OCI-LY3 (cell line): ENCODE measurements around the gene DYRK1B.

Experiments
- H2AFZ ChIP-seq: fragments of 200-600, 300-600 bp; shearing (Covaris generic); 2 replicates; pipeline ENCODE4 v1.6.0; 2014; ENCODE audit warnings: antibody characterized with exemption, low read depth, low read length
- H3K27ac ChIP-seq: fragments of 200-600, 300-600 bp; sonication (generic); 2 replicates; pipeline ENCODE4 v1.5.1; 2014; ENCODE audit warnings: mild to moderate bottlenecking, low read length, moderate library complexity, mixed read lengths
- H3K27me3 ChIP-seq: fragments of 200-600, 300-600 bp; sonication (generic); 2 replicates; pipeline ENCODE4 v1.6.1; 2014; ENCODE audit warnings: low read depth, low read length, mixed read lengths
- H3K36me3 ChIP-seq: fragments of 200-600, 300-600 bp; sonication (generic); replicated peaks from 2 replicates; pipeline ENCODE3; 2014; ENCODE audit warnings: low read depth, low read length, mixed read lengths
- H3K4me1 ChIP-seq: fragments of 300-600, 200-600 bp; sonication (generic); 2 replicates; pipeline ENCODE4 v1.6.1; 2014; ENCODE audit warnings: low read length, mixed read lengths
- H3K4me2 ChIP-seq: fragments of 200-600, 300-600 bp; sonication (generic); 2 replicates; pipeline ENCODE4 v1.6.1; 2014; ENCODE audit warnings: low read length, mixed read lengths
- H3K4me3 ChIP-seq: fragments of 300-600, 200-600 bp; sonication (generic); 2 replicates; pipeline ENCODE4 v1.5.1; 2014; ENCODE audit warnings: antibody characterized with exemption, mild to moderate bottlenecking, low read length, moderate library complexity
- H3K79me2 ChIP-seq: fragments of 300-600, 200-600 bp; shearing (Covaris generic); 2 replicates; pipeline ENCODE4 v1.6.1; 2014; ENCODE audit warnings: mild to moderate bottlenecking, low read length, mixed read lengths
- H3K9ac ChIP-seq: fragments of 300-600, 200-600 bp; shearing (Covaris generic); 2 replicates; pipeline ENCODE4 v1.6.0; 2014; ENCODE audit warnings: mild to moderate bottlenecking, low read length, moderate library complexity
- H3K9me3 ChIP-seq: fragments of 200-600, 300-600 bp; shearing (Covaris generic); 2 replicates; pipeline ENCODE4 v1.6.1; 2014; ENCODE audit warnings: low read length, mixed read lengths; ENCODE audit not compliant: insufficient read depth
- H4K20me1 ChIP-seq: fragments of 200-600, 300-600 bp; sonication (generic); 2 replicates; pipeline ENCODE4 v1.6.1; 2016; ENCODE audit warnings: low read length, mixed read lengths; ENCODE audit not compliant: insufficient read depth
- EZH2phosphoT487 ChIP-seq: fragments of 200-600 bp; shearing (Covaris generic); IDR thresholded peaks from 2 replicates; pipeline ENCODE4 v1.6.1; 2018; ENCODE audit warnings: antibody characterized with exemption, mixed run types, low read depth
- TF ChIP-seq, protein P1 (sequence below): fragments of 200-600, 300-600 bp; sonication (generic); IDR thresholded peaks from 2 replicates; pipeline ENCODE4 v1.5.1; 2014; ENCODE audit warnings: antibody characterized with exemption, low read length, low read depth

The DYRK1B gene

DNA sequence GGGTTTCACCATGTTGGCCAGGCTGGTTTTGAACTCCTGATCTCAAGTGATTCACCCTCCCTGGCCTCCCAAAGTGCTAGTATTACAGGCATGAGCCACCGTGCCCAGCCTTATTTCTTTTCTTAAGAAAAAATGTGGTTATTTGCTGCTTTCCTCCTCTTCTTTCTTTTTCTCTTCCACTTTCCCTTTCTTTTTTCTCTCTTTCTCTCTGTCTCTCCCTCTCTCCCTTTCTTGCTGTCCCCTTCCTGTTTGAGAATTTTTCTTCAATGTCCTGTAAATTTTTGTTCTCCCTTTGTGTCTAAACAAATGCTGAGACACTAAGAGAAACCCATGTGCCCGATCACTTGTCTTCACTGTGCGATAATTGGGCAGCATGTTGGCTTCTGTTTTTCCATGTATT is 53.1 kb downstream of the DYRK1B start:
- no peak overlapping the region for H3K9ac ChIP-seq
- H3K4me1 ChIP-seq = no peaks in the 10 kb centered on the region
- no peaks in the 10 kb centered on the region for H4K20me1 ChIP-seq
- H3K4me3 ChIP-seq = no peak overlapping the region
- peaks cover 63% of the 10 kb centered on the region for H3K27me3 ChIP-seq
- no peak overlapping the region for H2AFZ ChIP-seq
- no peaks in the 10 kb centered on the region for H3K9me3 ChIP-seq
- no peak overlapping the region for H3K27ac ChIP-seq
- no peaks in the 10 kb centered on the region for H3K79me2 ChIP-seq
- H3K4me2 ChIP-seq = no peak overlapping the region
- H3K36me3 ChIP-seq = no peaks in the 10 kb centered on the region
- TF ChIP-seq, protein P1, sequence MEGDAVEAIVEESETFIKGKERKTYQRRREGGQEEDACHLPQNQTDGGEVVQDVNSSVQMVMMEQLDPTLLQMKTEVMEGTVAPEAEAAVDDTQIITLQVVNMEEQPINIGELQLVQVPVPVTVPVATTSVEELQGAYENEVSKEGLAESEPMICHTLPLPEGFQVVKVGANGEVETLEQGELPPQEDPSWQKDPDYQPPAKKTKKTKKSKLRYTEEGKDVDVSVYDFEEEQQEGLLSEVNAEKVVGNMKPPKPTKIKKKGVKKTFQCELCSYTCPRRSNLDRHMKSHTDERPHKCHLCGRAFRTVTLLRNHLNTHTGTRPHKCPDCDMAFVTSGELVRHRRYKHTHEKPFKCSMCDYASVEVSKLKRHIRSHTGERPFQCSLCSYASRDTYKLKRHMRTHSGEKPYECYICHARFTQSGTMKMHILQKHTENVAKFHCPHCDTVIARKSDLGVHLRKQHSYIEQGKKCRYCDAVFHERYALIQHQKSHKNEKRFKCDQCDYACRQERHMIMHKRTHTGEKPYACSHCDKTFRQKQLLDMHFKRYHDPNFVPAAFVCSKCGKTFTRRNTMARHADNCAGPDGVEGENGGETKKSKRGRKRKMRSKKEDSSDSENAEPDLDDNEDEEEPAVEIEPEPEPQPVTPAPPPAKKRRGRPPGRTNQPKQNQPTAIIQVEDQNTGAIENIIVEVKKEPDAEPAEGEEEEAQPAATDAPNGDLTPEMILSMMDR = no peak
- TF ChIP-seq EZH2phosphoT487 = no peak

GRCh38 chr19:39778763-39779162 is 55.2 kb downstream of the DYRK1B start, which contains the start of gene LEUTX:
Gene LEUTX (plus strand): TSS chr19:39778854. CDS start chr19:39778921, 67 bp downstream.
- Histone ChIP-seq H3K27me3 (peaks cover 50% of the 10 kb centered on the region), H3K9ac (no peak within 1 kb of the TSS), H4K20me1 (no peaks in the 10 kb centered on the region), H3K4me2 (no peak within 1 kb of the TSS), H3K27ac (no peak within 1 kb of the TSS), H3K36me3 (no peaks in the 10 kb centered on the region), H3K4me1 (no peaks in the 10 kb centered on the region), H2AFZ (no peak within 1 kb of the TSS), H3K9me3 (no peaks in the 10 kb centered on the region), H3K79me2 (no peaks in the 10 kb centered on the region), H3K4me3 (no peak within 1 kb of the TSS)
- TF ChIP-seq, protein P1 = no peak
- no peak for TF ChIP-seq EZH2phosphoT487
